DND-41 (cell line): ENCODE results near the gene ANO2.

Experiments used
- EZH2 ChIP-seq: IDR thresholded peaks from 3 replicates; pipeline ENCODE4 v1.6.1; 2012; ENCODE audit warnings: borderline replicate concordance, low read depth, mild to moderate bottlenecking, moderate library complexity, low read length, inconsistent platforms; ENCODE audit not compliant: severe bottlenecking
- TF ChIP-seq, protein P1 (sequence below): IDR thresholded peaks from 2 replicates; pipeline ENCODE4 v1.5.1; 2012; ENCODE audit warnings: borderline replicate concordance, low read length, moderate library complexity, mild to moderate bottlenecking; ENCODE audit not compliant: poor library complexity, severe bottlenecking; ENCODE audit errors: extremely low read depth

GRCh38 chr12:5770727-5771126 lies 174.3 kb downstream of the ANO2 start:
- TF ChIP-seq, protein P1, sequence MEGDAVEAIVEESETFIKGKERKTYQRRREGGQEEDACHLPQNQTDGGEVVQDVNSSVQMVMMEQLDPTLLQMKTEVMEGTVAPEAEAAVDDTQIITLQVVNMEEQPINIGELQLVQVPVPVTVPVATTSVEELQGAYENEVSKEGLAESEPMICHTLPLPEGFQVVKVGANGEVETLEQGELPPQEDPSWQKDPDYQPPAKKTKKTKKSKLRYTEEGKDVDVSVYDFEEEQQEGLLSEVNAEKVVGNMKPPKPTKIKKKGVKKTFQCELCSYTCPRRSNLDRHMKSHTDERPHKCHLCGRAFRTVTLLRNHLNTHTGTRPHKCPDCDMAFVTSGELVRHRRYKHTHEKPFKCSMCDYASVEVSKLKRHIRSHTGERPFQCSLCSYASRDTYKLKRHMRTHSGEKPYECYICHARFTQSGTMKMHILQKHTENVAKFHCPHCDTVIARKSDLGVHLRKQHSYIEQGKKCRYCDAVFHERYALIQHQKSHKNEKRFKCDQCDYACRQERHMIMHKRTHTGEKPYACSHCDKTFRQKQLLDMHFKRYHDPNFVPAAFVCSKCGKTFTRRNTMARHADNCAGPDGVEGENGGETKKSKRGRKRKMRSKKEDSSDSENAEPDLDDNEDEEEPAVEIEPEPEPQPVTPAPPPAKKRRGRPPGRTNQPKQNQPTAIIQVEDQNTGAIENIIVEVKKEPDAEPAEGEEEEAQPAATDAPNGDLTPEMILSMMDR, result no peak
- TF ChIP-seq EZH2, result no peak
